Cortex of kidney (tissue), 1 donor: ENCODE data around the gene MUC13.

Source experiments
- DNase-seq: peaks from one replicate; lab custom pipeline; 2025; lab: John Stamatoyannopoulos, UW

MUC13 gene

GRCh38 chr3:124876401-124876878 is 58.1 kb downstream of the MUC13 start:
- no peak for DNase-seq

- no peak for DNase-seq
Observed at GRCh38 chr3:124873226-124873625, 61.3 kb downstream of the MUC13 start.

GRCh38 chr3:124867511-124867910 is 67.0 kb downstream of the MUC13 start:
- DNase-seq = no peak

- no peak for DNase-seq
Observed at GRCh38 chr3:124862006-124862405, 72.5 kb downstream of the MUC13 start.

GRCh38 chr3:124861041-124861440 is 73.5 kb downstream of the MUC13 start:
- DNase-seq = no peak

- DNase-seq = no peak
Observed at GRCh38 chr3:124860599-124860998, 74.0 kb downstream of the MUC13 start.

- no peak for DNase-seq
Observed at GRCh38 chr3:124859025-124859424, 75.5 kb downstream of the MUC13 start.

GRCh38 chr3:124858275-124858674 is 76.3 kb downstream of the MUC13 start:
- DNase-seq = no peak

GRCh38 chr3:124856677-124857076 is 77.9 kb downstream of the MUC13 start:
- DNase-seq = no peak
